ENCODE data around the gene ITGBL1.

GRCh38 chr13:101530293-101530692 lies 77.8 kb downstream of the ITGBL1 start:
- TF ChIP-seq CTCF (IDR thresholded peaks at IDR 0.05; ENCODE audit: low read depth, low read length) = no peak
- no peak for TF ChIP-seq POLR2A (IDR thresholded peaks at IDR 0.05; ENCODE audit: extremely low read depth, insufficient read length)
- TF ChIP-seq MYC (IDR thresholded peaks at IDR 0.05; ENCODE audit: low read depth, low read length) = no peak
